Measurements from ENCODE around the gene BMP4.
A peak's percentile ranks its signal among the peaks of the same experiment; 100 is the strongest.

BMP4 gene

DNA sequence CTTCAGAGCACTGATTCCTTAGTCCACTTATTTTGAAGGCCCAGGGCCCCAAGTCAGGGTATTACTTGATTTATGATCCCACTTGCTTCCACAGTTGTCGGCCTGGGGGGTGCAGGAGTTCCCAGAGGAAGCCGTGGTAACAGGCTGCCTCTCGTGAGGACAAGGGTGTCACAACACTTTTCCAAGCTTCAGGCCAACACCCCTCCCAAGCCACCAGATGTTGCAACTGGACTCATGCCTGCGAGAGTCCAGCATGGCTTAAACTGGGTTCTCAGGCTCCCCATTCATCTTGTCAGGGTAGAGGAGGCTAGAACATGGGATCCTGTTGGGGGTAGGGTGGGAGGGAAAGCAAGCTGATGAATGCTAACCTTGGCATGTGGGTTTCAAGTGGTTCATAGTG lies 56.1 kb downstream of the BMP4 start:
- H3K4me1 ChIP-seq (ENCODE audit: control insufficient read depth in 5 of 5, insufficient read depth in 5 of 5, low read length in 5 of 5), result peaks cover 2 to 16% (median 6%) of the 10 kb centered on the region in 5 donors
- peaks cover 0 to 7% (median 7%) of the 10 kb centered on the region in 5 donors for H3K9me3 ChIP-seq (ENCODE audit: control insufficient read depth in 5 of 5, low read length in 5 of 5)
- H3K36me3 ChIP-seq (ENCODE audit: control insufficient read depth in 5 of 5, insufficient read depth in 5 of 5, low read length in 5 of 5), result no peaks in the 10 kb centered on the region
- peak overlapping the region in 1 of 5 donors; percentile 33 for H3K4me3 ChIP-seq (ENCODE audit: low read depth in 1 of 5, low read length in 5 of 5)
- H3K9ac ChIP-seq (ENCODE audit: low read length in 5 of 5), result peak overlapping the region in 1 of 5 donors; percentile 1
- no peaks in the 10 kb centered on the region for H3K27me3 ChIP-seq (ENCODE audit: control insufficient read depth in 5 of 5, insufficient read depth in 4 of 5, low read length in 5 of 5)
- no peak overlapping the region for H3K27ac ChIP-seq (ENCODE audit: low read depth, low read length)
